Lung (tissue), 12 donors: ENCODE results near the gene TSPAN14. TPM values are rescaled to one million over a fixed set of nuclear protein-coding genes. Genes with fewer than 3 reads are reported as not detected.

Experiments used
- ATAC-seq: fragments of 200-7000 bp; cut with Tn5 transposase; one replicate; pipeline ENCODE4 v1.9.1; 2020; ENCODE audit warnings: moderate number of reproducible peaks; ENCODE audit not compliant: insufficient read depth, low FRiP score
- DNase-seq, 3 donors: peaks; one replicate each; pipeline ENCODE4 v3.0.0-alpha.2; 2013 to 2017
- H3K27ac ChIP-seq, 2 donors: one replicate each; pipeline ENCODE4 v1.5.1; 2013; ENCODE audit warnings: mild to moderate bottlenecking in 2 of 2, moderate library complexity in 2 of 2, control low read depth in 1 of 2, inconsistent platforms in 1 of 2, low read depth in 1 of 2, low read length in 1 of 2
- H3K27me3 ChIP-seq, 3 donors: one replicate each; pipeline ENCODE4 v1.5.1; 2013; ENCODE audit warnings: low read length in 2 of 3; ENCODE audit not compliant: control insufficient read depth in 3 of 3, insufficient read depth in 3 of 3
- H3K36me3 ChIP-seq, 4 donors: one replicate each; pipeline ENCODE4 v1.5.1; 2013; ENCODE audit warnings: low read length in 4 of 4, mild to moderate bottlenecking in 1 of 4, moderate library complexity in 1 of 4; ENCODE audit not compliant: control insufficient read depth in 4 of 4, insufficient read depth in 4 of 4
- H3K4me1 ChIP-seq, 5 donors: one replicate each; pipeline ENCODE4 v1.5.1; 2013; ENCODE audit warnings: low read length in 5 of 5, mild to moderate bottlenecking in 2 of 5, moderate library complexity in 1 of 5; ENCODE audit not compliant: control insufficient read depth in 5 of 5, insufficient read depth in 5 of 5
- H3K4me3 ChIP-seq: one replicate; pipeline ENCODE4 v1.5.1; 2013; ENCODE audit warnings: mild to moderate bottlenecking, control low read depth, moderate library complexity
- H3K9ac ChIP-seq, 2 donors: one replicate each; pipeline ENCODE4 v1.5.1; 2013; ENCODE audit warnings: low read length in 2 of 2, control low read depth in 1 of 2; ENCODE audit not compliant: insufficient read depth in 1 of 2
- H3K9me3 ChIP-seq, 4 donors: one replicate each; pipeline ENCODE4 v1.5.1; 2013; ENCODE audit warnings: low read length in 3 of 4, mild to moderate bottlenecking in 1 of 4, moderate library complexity in 1 of 4; ENCODE audit not compliant: control insufficient read depth in 4 of 4, insufficient read depth in 3 of 4
- CTCF ChIP-seq: IDR thresholded peaks from 2 replicates; pipeline ENCODE4 v1.5.1; 2012; ENCODE audit warnings: mild to moderate bottlenecking; ENCODE audit errors: control extremely low read depth, extremely low read depth
- whole genome bisulfite sequencing, 2 donors: extraction: QIAGEN DNeasy Blood & Tissue Kit; methylation state at CpG; one replicate each; pipeline ENCODE4 v1.1.7; 2013; 5-methylcytosine and 5-hydroxymethylcytosine counted together
- polyA plus RNA-seq, 2 donors: library from polyadenylated mRNA; stranded (reverse); fragments of 200-250 nt; gene quantifications; one replicate each; pipeline ENCODE4 v1.2.1, GENCODE V29; 2013
- total RNA-seq, 2 donors: library from RNA; depleted of rRNA in 1 of 2; stranded (reverse); fragments of >200 nt in 1 of 2; gene quantifications; one replicate each; pipeline ENCODE4 v1.2.1, GENCODE V29; 2014 to 2021
- donor health status: control.
- donor health status: control.
- donor health status: Bipolar disorder and iron deficiency.
- donor health status: healthy.
- donor health status: DM: yes; HTN: yes; CAD: no.

The TSPAN14 gene
- total and polyA plus RNA-seq, 4 donors: 40.9 to 187 (median 116) TPM

- no peak overlapping the region for H3K27ac ChIP-seq
- peaks cover 0 to 11% (median 3%) of the 10 kb centered on the region in 4 donors for H3K36me3 ChIP-seq
- no peak for TF ChIP-seq CTCF
- no peaks in the 10 kb centered on the region for H3K4me1 ChIP-seq
- no peak for ATAC-seq
- no peak overlapping the region for H3K4me3 ChIP-seq
- no peak overlapping the region for H3K9ac ChIP-seq
- 81 to 86% methylated on average over 6 of the region's 6 CpGs for WGBS, 2 donors
- H3K27me3 ChIP-seq: no peaks in the 10 kb centered on the region
- DNase-seq: no peak
- H3K9me3 ChIP-seq: no peaks in the 10 kb centered on the region
Observed at GRCh38 chr10:80436446-80437098, 17.5 kb upstream of the TSPAN14 start.

- H3K27me3 ChIP-seq: no peaks in the 10 kb centered on the region
- H3K4me3 ChIP-seq: no peak overlapping the region
- peaks cover 0 to 6% (median under 1%) of the 10 kb centered on the region in 4 donors for H3K36me3 ChIP-seq
- no peak for ATAC-seq
- no peak for TF ChIP-seq CTCF
- 76 to 87% methylated on average over 2 of the region's 2 CpGs for WGBS, 2 donors
- no peaks in the 10 kb centered on the region for H3K9me3 ChIP-seq
- no peak overlapping the region for H3K27ac ChIP-seq
- H3K9ac ChIP-seq: no peak overlapping the region
- no peak for DNase-seq
- peaks cover 0 to 1% (median 0%) of the 10 kb centered on the region in 5 donors for H3K4me1 ChIP-seq
Observed at GRCh38 chr10:80437227-80437626, 16.9 kb upstream of the TSPAN14 start.

- WGBS, 2 donors: 93 to 94% methylated on average over 8 of the region's 8 CpGs
- peaks cover 0 to 19% (median 1%) of the 10 kb centered on the region in 5 donors for H3K4me1 ChIP-seq
- no peaks in the 10 kb centered on the region for H3K9me3 ChIP-seq
- H3K9ac ChIP-seq: no peak overlapping the region
- no peaks in the 10 kb centered on the region for H3K27me3 ChIP-seq
- DNase-seq (no peak), ATAC-seq (no peak)
- H3K27ac ChIP-seq: no peak overlapping the region
- H3K36me3 ChIP-seq: no peaks in the 10 kb centered on the region
- no peak for TF ChIP-seq CTCF
- no peak overlapping the region for H3K4me3 ChIP-seq
Observed at GRCh38 chr10:80441831-80442230, 12.3 kb upstream of the TSPAN14 start.

GRCh38 chr10:80442879-80443278 lies 11.2 kb upstream of the TSPAN14 start:
- ATAC-seq: no peak
- TF ChIP-seq CTCF: no peak
- H3K9ac ChIP-seq: no peak overlapping the region

More at GRCh38 chr10:80442879-80443278, 11.2 kb upstream of the TSPAN14 start:
- DNase-seq: no peak
- Histone ChIP-seq H3K36me3 (no peaks in the 10 kb centered on the region), H3K27ac (no peak overlapping the region), H3K4me1 (peaks cover 0 to 19% (median 1%) of the 10 kb centered on the region in 5 donors), H3K4me3 (no peak overlapping the region), H3K27me3 (no peaks in the 10 kb centered on the region), H3K9me3 (no peaks in the 10 kb centered on the region)
- WGBS, 2 donors: 50 to 64% methylated on average over 3 of the region's 3 CpGs
